ENCODE measurements around the gene PPP1CB. TPM values are rescaled to one million over a fixed set of nuclear protein-coding genes. Genes with fewer than 3 reads are reported as not detected.

The PPP1CB gene
- total RNA-seq, 2 experiments from 2014 or later = 48.5 to 144 TPM

GRCh38 chr2:28720345-28720744, 31.3 kb upstream of the PPP1CB start:
- no peak overlapping the region for H3K4me3 ChIP-seq (ENCODE audit: low read depth, low read length, poor library complexity, severe bottlenecking)
- H3K9me2 ChIP-seq (ENCODE audit: insufficient read depth, low read length) = no peaks in the 10 kb centered on the region
- no peaks in the 10 kb centered on the region for H3K79me2 ChIP-seq (ENCODE audit: insufficient read depth, low read depth, low read length)
- H3K4me1 ChIP-seq (ENCODE audit: insufficient read depth, low read length, poor library complexity, severe bottlenecking) = no peaks in the 10 kb centered on the region
- no peaks in the 10 kb centered on the region for H4K20me1 ChIP-seq (ENCODE audit: insufficient read depth, low read length)
- ChIA-PET CTCF (ENCODE audit: unreplicated experiment) (no interaction called here), POLR2A (no interaction called here)
- H3K9me3 ChIP-seq (ENCODE audit: low read length) = no peaks in the 10 kb centered on the region
- BruUV-seq (replicated peaks) = no TSS peak
- H2AFZ ChIP-seq (ENCODE audit: low read length) = no peak overlapping the region
- H3K4me2 ChIP-seq (ENCODE audit: low read length) = no peak overlapping the region
- H3K36me3 ChIP-seq (ENCODE audit: insufficient read depth, low read length) = no peaks in the 10 kb centered on the region
- TF ChIP-seq EZH2phosphoT487 (IDR thresholded peaks at IDR 0.05; ENCODE audit: borderline replicate concordance, low read depth, low read length) (no peak), CTCF (conservative IDR thresholded peaks at IDR 0.05; ENCODE audit: low read length) (no peak)
- DNase-seq (ENCODE audit: low spot score) = no peak
- intact Hi-C loops (cut with micrococcal nuclease; ENCODE audit: unreplicated experiment) = no loop called here
- H3K27ac ChIP-seq (ENCODE audit: low read depth, low read length, poor library complexity, severe bottlenecking) = no peak overlapping the region

- H3K4me2 ChIP-seq (ENCODE audit: low read length) = no peak overlapping the region
- H3K27ac ChIP-seq (ENCODE audit: low read depth, low read length, poor library complexity, severe bottlenecking) = no peak overlapping the region
- POLR2A ChIA-PET = interaction anchor here (0.8 kb wide), 1 partner anchor 8 kb away, joined by 4 read pairs; no protein-coding TSS in a partner anchor
- TF ChIP-seq CTCF (conservative IDR thresholded peaks at IDR 0.05; ENCODE audit: low read length) (no peak), EZH2phosphoT487 (IDR thresholded peaks at IDR 0.05; ENCODE audit: borderline replicate concordance, low read depth, low read length) (no peak)
- CTCF ChIA-PET (ENCODE audit: unreplicated experiment) = no interaction called here
- no TSS peak for BruUV-seq (replicated peaks)
- H3K4me1 ChIP-seq (ENCODE audit: insufficient read depth, low read length, poor library complexity, severe bottlenecking) = no peaks in the 10 kb centered on the region
- H3K9me2 ChIP-seq (ENCODE audit: insufficient read depth, low read length) = no peaks in the 10 kb centered on the region
- no peak overlapping the region for H2AFZ ChIP-seq (ENCODE audit: low read length)
- H3K36me3 ChIP-seq (ENCODE audit: insufficient read depth, low read length) = no peaks in the 10 kb centered on the region
- no peak overlapping the region for H3K4me3 ChIP-seq (ENCODE audit: low read depth, low read length, poor library complexity, severe bottlenecking)
- no peaks in the 10 kb centered on the region for H3K79me2 ChIP-seq (ENCODE audit: insufficient read depth, low read depth, low read length)
- no peak for DNase-seq (ENCODE audit: low spot score)
- intact Hi-C loops (cut with micrococcal nuclease; ENCODE audit: unreplicated experiment) = no loop called here
- no peaks in the 10 kb centered on the region for H4K20me1 ChIP-seq (ENCODE audit: insufficient read depth, low read length)
- no peaks in the 10 kb centered on the region for H3K9me3 ChIP-seq (ENCODE audit: low read length)
Observed at GRCh38 chr2:28721601-28722191, 29.9 kb upstream of the PPP1CB start.

- no peak overlapping the region for H3K27ac ChIP-seq (ENCODE audit: low read depth, low read length, poor library complexity, severe bottlenecking)
- H3K79me2 ChIP-seq (ENCODE audit: insufficient read depth, low read depth, low read length) = no peaks in the 10 kb centered on the region
- TF ChIP-seq EZH2phosphoT487 (IDR thresholded peaks at IDR 0.05; ENCODE audit: borderline replicate concordance, low read depth, low read length) = no peak
- TF ChIP-seq CTCF (conservative IDR thresholded peaks at IDR 0.05; ENCODE audit: low read length) = no peak
- H3K4me3 ChIP-seq (ENCODE audit: low read depth, low read length, poor library complexity, severe bottlenecking) = no peak overlapping the region
- H3K4me1 ChIP-seq (ENCODE audit: insufficient read depth, low read length, poor library complexity, severe bottlenecking) = no peaks in the 10 kb centered on the region
- H3K9me2 ChIP-seq (ENCODE audit: insufficient read depth, low read length) = no peaks in the 10 kb centered on the region
- H3K36me3 ChIP-seq (ENCODE audit: insufficient read depth, low read length) = no peaks in the 10 kb centered on the region
- no peak overlapping the region for H3K4me2 ChIP-seq (ENCODE audit: low read length)
- no peaks in the 10 kb centered on the region for H4K20me1 ChIP-seq (ENCODE audit: insufficient read depth, low read length)
- POLR2A ChIA-PET = no interaction called here
- CTCF ChIA-PET (ENCODE audit: unreplicated experiment) = no interaction called here
- H3K9me3 ChIP-seq (ENCODE audit: low read length) = no peaks in the 10 kb centered on the region
- intact Hi-C loops (cut with micrococcal nuclease; ENCODE audit: unreplicated experiment) = no loop called here
- H2AFZ ChIP-seq (ENCODE audit: low read length) = no peak overlapping the region
- DNase-seq (ENCODE audit: low spot score) = no peak
- no TSS peak for BruUV-seq (replicated peaks)
Observed at GRCh38 chr2:28725021-28725711, 26.5 kb upstream of the PPP1CB start.
